GM18508 (cell line): ENCODE data around the gene S100A3.
"Not testable (repeated sequence)": the region's sequence is repeated elsewhere in the genome, so short reads cannot be mapped to it uniquely, and the experiment has no call there.

Source experiments
- ATAC-seq: cut with Tn5 transposase; IDR thresholded peaks from one replicate; pipeline ENCODE4 v1.9.1; 2021; ENCODE audit warnings: moderate number of reproducible peaks; ENCODE audit not compliant: insufficient read depth, unreplicated experiment

S100A3 gene

DNA sequence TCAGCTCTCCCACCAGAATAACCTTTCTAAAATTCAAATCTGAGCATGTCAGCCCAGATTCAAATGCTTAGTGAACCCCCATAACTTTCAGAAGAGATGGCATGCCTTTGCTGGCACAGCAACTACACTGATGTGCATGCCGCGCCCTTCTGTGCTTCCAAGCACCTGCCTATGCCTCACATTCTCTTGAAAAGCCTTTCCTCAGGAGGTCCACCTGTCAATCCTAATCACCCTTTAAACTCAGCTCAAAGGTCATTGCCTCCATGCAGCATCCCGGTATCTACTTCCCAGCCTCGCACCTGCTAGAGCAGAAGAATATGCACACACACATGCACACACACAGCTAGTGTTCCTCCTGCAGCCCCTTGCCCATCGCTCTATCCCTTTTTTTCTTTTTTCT lies 21.8 kb upstream of the S100A3 start:
- ATAC-seq, result no peak

DNA sequence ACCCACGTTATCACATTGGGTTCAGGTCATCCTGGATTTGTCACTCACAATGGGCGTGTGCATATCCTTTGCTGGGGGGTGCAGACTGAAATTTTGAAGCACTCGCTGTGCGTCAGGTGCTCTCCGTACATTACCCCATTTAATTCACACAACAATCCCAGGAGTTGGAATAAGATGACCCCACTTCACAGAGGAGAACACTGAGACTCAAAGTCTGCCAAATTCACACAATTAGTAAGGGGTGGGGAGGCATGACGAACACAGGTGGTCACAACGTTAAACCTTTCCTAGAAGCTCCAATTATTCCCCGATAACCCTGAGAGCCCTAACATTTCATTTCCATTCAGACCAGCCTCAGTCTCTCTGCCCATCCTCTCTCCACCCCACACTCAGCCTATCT lies 20.4 kb upstream of the S100A3 start:
- ATAC-seq, result no peak

DNA sequence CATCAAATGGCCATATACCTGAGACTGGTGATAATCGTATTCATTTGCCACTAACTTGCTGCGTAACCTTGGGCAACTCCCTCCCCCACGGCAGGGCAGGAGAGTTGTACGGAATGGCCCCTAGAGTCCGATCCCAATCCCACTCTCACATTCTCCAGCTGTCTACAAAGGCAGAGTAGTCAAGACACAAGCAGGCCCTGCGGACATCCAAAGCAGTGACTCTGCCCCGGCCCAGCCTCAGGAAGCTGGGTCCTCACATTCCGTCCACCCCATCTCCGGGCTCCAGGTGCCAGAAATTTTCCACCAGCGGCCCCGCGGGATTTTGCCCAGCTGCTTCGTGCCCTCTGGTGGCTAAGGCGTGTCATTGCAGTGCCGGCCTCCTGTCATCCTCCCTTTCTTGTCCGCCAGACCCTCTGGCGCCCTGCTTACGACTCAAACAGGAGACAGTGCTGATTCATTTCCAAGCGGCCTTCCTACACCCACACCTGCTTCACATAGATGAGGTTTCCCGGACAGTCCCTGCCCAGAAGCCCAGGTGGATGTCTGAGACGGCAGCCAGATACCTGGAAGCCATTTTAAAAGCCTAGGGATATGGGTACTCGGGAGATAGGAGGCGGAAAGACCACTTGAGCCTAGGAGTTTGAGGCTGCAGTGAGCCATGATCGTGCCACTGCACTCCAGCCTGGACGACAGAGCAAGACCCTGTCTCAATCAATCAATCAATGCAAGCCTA lies 19.5 kb upstream of the S100A3 start:
- no peak for ATAC-seq

GRCh38 chr1:153567621-153568366 lies 18.7 kb upstream of the S100A3 start:
- ATAC-seq, result no peak

DNA sequence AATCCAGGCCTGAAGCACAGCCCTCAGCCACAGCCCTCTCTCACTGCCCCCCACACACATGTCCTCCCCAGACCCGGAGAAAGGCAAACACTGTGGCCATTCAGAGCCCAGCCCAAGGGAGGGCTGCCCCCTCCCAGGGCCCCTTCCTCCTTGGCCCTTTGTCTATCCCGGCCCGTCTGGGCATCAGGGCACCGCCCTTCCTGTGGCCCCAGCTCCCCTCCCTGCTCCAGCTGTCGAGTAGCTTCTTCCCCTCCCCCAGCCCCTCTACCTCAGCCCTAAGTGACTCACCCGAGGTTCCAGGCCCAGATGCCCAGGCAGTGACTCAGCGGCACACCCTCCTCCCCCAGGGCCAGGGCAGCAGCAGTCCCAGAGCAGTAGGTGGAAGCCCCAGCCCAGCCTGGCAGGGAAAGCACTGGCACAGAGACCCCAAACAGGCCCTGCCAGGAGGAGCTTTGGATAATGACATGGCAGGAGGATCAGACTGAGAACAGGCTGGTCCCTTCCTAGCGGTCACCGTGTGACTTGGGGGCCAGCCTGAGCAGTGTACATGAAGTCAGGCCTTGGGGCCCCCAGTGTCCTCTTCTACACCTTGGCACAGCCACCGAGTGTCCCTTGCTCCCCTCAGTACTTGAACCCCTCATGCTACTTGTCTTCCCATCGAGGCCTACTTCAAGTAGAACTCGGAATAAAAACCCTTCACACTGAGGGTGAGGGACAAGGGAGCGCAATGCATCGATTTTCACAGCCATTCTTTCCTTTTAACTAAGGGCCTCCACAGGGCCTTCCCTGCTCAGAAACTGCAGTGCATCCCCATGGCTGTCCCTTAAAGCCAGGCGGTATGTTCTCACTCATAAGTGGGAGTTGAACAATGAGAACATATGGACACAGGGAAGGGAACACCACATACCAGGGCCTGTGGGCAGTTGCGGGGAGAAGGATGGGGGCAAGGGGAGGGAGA lies 17.6 kb upstream of the S100A3 start:
- ATAC-seq, result no peak

DNA sequence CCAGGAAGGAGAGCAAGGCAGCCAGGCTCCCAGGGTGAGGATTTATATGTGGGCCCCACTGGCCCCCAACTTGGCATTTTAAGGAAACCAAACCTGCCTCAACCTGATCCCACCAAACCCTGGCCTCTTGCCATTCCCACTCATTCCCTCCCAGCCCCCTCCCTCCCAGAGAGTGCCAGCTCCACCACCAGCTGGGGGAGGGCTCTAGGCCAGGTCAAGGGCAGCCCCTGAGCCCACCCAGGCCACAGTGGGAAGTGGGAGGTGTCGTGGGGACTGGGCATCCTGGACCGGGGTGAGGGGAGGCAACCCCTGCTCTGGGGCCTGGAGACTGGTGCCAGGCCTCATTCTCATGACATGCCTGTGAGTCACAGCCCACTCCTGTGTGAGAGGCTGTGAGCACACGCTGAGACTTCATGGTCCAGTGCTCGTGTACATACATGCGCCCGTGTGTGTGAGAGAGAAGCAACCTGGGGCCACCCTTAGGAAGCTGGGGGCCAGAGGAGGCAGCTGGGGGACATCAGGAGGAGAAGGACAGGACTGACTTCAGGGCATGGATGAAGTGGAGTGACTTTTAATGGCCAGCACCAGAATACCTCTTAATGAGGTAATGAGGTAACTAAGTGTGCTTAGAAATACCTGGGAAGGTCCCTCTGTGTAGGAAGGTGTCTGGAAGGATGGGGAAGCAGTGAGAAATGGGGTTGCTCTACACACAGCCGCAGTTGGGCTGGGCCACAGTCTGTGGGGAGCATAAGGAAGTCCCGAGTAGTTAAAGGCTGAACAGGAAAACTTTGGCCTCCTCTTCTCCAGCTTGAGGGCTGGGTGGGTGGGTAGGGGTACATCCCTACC lies 16.7 kb upstream of the S100A3 start, which contains the start of gene S100A2:
TSS of gene S100A2 (minus strand) at position 316 of the 846 bp plus-strand sequence. CDS start 1,967 bp downstream, outside the sequence.
- no peak for ATAC-seq

GRCh38 chr1:153563991-153564390 lies 14.9 kb upstream of the S100A3 start:
- ATAC-seq, result no peak

GRCh38 chr1:153563483-153563901 lies 14.4 kb upstream of the S100A3 start:
- no peak for ATAC-seq

GRCh38 chr1:153562021-153562420 lies 13.0 kb upstream of the S100A3 start:
- ATAC-seq, result not testable (repeated sequence)

DNA sequence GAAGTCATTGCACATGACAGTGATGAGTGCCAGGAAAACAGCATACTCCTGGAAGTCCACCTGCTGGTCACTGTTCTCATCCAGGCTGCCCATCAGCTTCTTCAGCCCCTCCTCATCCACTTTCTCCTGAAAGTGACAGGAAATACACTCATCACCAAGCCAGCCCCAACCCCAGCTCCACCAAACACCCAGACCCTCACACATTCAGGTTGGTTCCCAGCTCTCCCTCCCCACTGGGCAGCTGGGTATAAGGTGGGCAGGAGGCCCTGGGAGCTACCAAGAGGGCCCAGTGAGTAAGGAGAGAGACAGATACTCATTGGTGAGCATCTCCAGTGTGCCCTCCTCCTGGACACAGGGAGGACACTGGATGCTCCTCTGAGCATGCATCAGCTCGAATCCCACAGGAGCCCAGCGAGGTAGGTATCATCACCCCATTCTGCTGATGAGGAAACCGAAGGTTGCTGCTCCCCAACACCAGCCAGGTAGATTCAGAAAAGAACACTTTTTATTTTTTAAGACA lies 12.5 kb upstream of the S100A3 start:
- no peak for ATAC-seq

DNA sequence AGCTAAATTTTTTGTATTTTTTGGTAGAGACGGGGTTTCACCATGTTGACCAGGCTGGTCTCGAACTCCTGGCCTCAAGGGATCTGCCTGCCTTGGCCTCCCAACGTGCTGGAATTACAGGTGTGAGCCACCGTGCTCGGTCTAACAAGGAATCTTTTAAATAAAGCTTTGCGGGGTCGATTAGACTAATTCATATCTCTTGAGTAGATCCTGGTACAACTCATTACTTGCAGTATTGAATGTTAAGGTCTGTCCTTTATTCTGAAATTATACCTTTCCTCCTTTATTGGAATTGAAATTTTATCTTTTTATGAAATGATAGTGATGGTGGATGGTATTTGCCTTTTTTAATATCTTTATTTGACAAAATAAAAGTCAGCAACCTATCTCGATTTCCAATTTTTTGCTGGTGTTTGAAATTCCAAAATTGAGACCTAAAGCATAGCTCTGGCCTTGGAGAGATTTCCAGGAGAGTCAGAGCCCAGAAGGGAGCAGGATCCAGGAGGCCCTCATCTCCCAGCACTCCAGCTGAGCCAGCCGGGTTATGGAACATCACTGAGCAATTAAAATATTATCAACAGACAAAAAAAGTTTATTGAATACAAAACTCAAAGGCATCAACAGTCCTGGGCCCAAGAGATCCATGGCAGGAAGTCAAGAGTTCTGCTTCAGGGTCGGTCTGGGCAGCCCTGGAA lies 11.9 kb upstream of the S100A3 start:
- ATAC-seq, result no peak

- ATAC-seq, result no peak
These were observed 11.2 kb upstream of the S100A3 start for GRCh38 chr1:153560241-153560640.

DNA sequence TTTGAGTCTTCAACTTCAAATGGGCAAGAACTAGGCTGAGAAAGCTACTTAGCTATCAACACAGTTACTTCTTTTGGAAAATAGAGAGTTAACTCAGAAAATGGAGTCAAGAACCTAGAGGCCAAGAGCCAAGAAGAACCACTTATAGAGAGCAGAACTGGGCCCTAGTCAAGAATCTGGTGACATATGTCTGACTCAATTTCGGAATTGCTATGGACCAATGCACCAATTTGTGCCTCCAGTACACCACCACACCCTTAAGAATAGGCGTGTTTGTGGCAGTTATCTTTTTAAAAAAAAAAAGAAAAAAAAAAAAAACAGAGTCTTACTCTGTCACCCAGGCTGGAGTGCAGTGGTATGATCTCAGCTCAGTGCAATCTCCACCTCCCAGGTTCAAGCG lies 8.8 kb upstream of the S100A3 start:
- no peak for ATAC-seq

- ATAC-seq, result no peak
These were observed 7.3 kb upstream of the S100A3 start for GRCh38 chr1:153556348-153556747.

DNA sequence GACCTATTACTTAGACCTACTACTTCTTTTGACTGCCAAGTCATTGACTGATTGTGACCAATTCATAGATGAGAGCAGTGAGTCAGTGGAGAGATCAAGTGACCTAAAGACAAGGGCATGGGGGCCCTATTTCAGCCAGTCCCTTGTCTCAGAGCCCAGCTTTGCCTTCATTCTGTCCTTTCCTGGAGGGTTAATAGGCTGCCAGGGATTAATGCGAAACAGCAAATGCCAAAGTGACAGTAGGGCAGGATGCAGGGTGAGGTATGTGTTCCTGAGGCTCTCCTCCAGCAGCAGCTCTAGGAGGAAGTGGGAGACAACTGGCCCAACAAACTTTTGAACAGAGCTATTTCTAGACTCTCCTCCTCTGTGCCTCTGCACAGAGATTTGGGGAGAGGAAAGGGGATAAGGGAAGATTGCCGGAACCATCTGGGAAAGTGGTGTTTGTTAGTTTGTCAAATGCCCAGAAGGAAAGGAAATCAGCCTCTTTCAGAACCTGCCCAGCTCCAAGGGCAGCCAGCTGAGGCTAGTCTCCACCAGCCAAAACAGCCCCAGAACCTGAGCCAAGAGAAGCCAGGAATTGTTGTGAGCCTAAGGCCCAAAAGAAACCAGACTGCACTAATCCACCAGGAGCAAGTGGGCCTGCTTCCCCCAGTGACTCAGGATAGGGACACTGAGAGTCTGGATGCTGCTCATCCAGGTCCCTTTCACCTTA lies 4.9 kb upstream of the S100A3 start:
- ATAC-seq, result no peak

DNA sequence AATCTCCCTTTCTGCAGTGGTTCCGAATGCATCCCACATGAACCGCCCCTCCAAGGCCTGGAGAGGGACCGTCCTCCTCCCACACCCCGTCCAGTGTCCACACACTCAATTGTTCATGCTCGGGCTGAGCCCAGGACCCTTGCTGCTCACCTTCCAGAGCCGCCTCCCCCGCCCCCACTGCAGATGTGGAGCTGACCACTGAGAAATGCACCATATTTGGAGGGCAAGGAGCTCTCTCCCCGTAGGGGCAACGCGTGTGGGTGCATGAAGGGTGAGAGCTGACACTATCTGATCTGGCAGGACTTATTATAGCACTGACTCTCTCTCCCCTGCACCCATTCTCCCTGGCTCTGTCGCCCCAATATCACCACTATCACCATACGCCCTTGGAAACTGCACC lies 4.0 kb upstream of the S100A3 start:
- ATAC-seq, result no peak

- ATAC-seq, result no peak
These were observed 3.3 kb upstream of the S100A3 start for GRCh38 chr1:153552335-153552734.

- no peak for ATAC-seq
These were observed 1.9 kb upstream of the S100A3 start for GRCh38 chr1:153550827-153551500.
